GM23338 (cell line): Measurements from ENCODE around the gene TMEM43. TPM values are rescaled to one million over a fixed set of nuclear protein-coding genes. Genes with fewer than 3 reads are reported as not detected.

Experiments
- ATAC-seq: fragments of 200-7000 bp; cut with Tn5 transposase; 3 replicates; pipeline ENCODE4 v1.9.1; 2020
- DNase-seq: peaks from one replicate; pipeline ENCODE4 v3.0.0-alpha.2; 2015; ENCODE audit warnings: low spot score
- H2AFZ ChIP-seq: fragments of 200-600 bp; sonication (generic); 2 replicates; pipeline ENCODE4 v1.8.0; 2016; ENCODE audit warnings: antibody characterized with exemption, mild to moderate bottlenecking, moderate library complexity
- H3F3A ChIP-seq: fragments of 200-600 bp; sonication (generic); replicated peaks from 2 replicates; pipeline ENCODE4 v1.8.0; 2017; ENCODE audit warnings: antibody characterized with exemption, mixed run types, low read depth
- H3K27ac ChIP-seq: fragments of 200-600 bp; sonication (generic); 2 replicates; pipeline ENCODE4 v1.6.1; 2016; ENCODE audit warnings: low read depth
- H3K27me3 ChIP-seq: fragments of 200-600 bp; sonication (generic); 2 replicates; pipeline ENCODE4 v1.8.0; 2016; ENCODE audit warnings: mild to moderate bottlenecking, mixed run types, moderate library complexity; ENCODE audit not compliant: insufficient read depth
- H3K36me3 ChIP-seq: fragments of 200-600 bp; sonication (generic); 2 replicates; pipeline ENCODE4 v1.8.0; 2016; ENCODE audit warnings: mild to moderate bottlenecking; ENCODE audit not compliant: insufficient read depth
- H3K4me1 ChIP-seq: fragments of 200-600 bp; sonication (generic); 2 replicates; pipeline ENCODE4 v1.8.0; 2016; ENCODE audit warnings: mild to moderate bottlenecking, moderate library complexity; ENCODE audit not compliant: insufficient read depth
- H3K4me2 ChIP-seq: fragments of 200-600 bp; sonication (generic); 2 replicates; pipeline ENCODE4 v1.7.1; 2017; ENCODE audit warnings: mixed run types
- H3K4me3 ChIP-seq: fragments of 200-600 bp; sonication (generic); 2 replicates; pipeline ENCODE4 v1.6.1; 2016; ENCODE audit warnings: mixed run types
- H3K79me2 ChIP-seq: fragments of 200-600 bp; sonication (generic); replicated peaks from 2 replicates; pipeline ENCODE4 v1.8.0; 2017; ENCODE audit warnings: mild to moderate bottlenecking; ENCODE audit not compliant: insufficient read depth
- H3K9me2 ChIP-seq: fragments of 200-600 bp; sonication (generic); 2 replicates; pipeline ENCODE4 v1.8.0; 2017; ENCODE audit not compliant: insufficient read depth
- H4K20me1 ChIP-seq: fragments of 200-600 bp; sonication (generic); replicated peaks from 2 replicates; pipeline ENCODE4 v1.8.0; 2017; ENCODE audit warnings: mild to moderate bottlenecking; ENCODE audit not compliant: insufficient read depth
- H3K27ac Mint-ChIP-seq: 2 replicates; pipeline ENCODE4 v1.8.0; 2020; ENCODE audit warnings: inconsistent platforms, mild to moderate bottlenecking, moderate library complexity, mixed read lengths
- H3K27me3 Mint-ChIP-seq: 3 replicates; pipeline ENCODE4 v1.8.0; 2022; ENCODE audit warnings: low read depth, mild to moderate bottlenecking, moderate library complexity, mixed read lengths, inconsistent platforms; ENCODE audit not compliant: insufficient read depth, poor library complexity
- H3K36me3 Mint-ChIP-seq: 3 replicates; pipeline ENCODE4 v1.8.0; 2021; ENCODE audit warnings: low read depth, mild to moderate bottlenecking, inconsistent platforms, moderate library complexity, mixed read lengths
- H3K4me1 Mint-ChIP-seq: 3 replicates; pipeline ENCODE4 v1.8.0; 2020; ENCODE audit warnings: mild to moderate bottlenecking, inconsistent platforms, mixed read lengths
- H3K4me3 Mint-ChIP-seq: 3 replicates; pipeline ENCODE4 v1.8.0; 2021; ENCODE audit warnings: moderate library complexity, mild to moderate bottlenecking, inconsistent platforms, mixed read lengths
- H3K9me3 Mint-ChIP-seq: 3 replicates; pipeline ENCODE4 v1.8.0; 2020; ENCODE audit warnings: moderate library complexity, mild to moderate bottlenecking, inconsistent platforms, mixed read lengths
- CREB1 ChIP-seq: fragments of 250-450 bp; sonication (Bioruptor Pico); IDR thresholded peaks from 2 replicates; pipeline ENCODE4 v1.5.0; 2020; ENCODE audit warnings: low read depth, mild to moderate bottlenecking, moderate library complexity
- EZH2 ChIP-seq: fragments of 200-600 bp; sonication (generic); IDR thresholded peaks from one replicate; pipeline ENCODE4 v1.8.0; 2017; ENCODE audit warnings: antibody characterized with exemption, mild to moderate bottlenecking, low read depth; ENCODE audit not compliant: unreplicated experiment
- EZH2phosphoT487 ChIP-seq: fragments of 200-600 bp; sonication (generic); IDR thresholded peaks from one replicate; pipeline ENCODE4 v1.8.1; 2018; ENCODE audit warnings: antibody characterized with exemption; ENCODE audit not compliant: unreplicated experiment
- JUNB ChIP-seq: IDR thresholded peaks from one replicate; pipeline ENCODE4 v1.6.1; 2016; ENCODE audit warnings: antibody characterized with exemption; ENCODE audit not compliant: unreplicated experiment
- STAT1 ChIP-seq: IDR thresholded peaks from one replicate; pipeline ENCODE4 v1.6.1; 2016; ENCODE audit warnings: antibody characterized with exemption; ENCODE audit not compliant: unreplicated experiment
- ZNF114 ChIP-seq: fragments of 250-450 bp; sonication (Bioruptor Pico); IDR thresholded peaks from 2 replicates; pipeline ENCODE4 v1.5.0; 2020; ENCODE audit warnings: mild to moderate bottlenecking, moderate library complexity
- ZNF331 ChIP-seq: fragments of 250-450 bp; sonication (Bioruptor Pico); IDR thresholded peaks from 2 replicates; pipeline ENCODE4 v1.5.0; 2020; ENCODE audit warnings: low read depth, mild to moderate bottlenecking, moderate library complexity
- polyA plus RNA-seq: library from polyadenylated mRNA; unstranded; fragments of >200 nt; fragmentation: Nextera tagmentation; extraction: Ambion mirVana; gene quantifications from 2 replicates; pipeline ENCODE4 v1.2.1, GENCODE V29; 2016
- total RNA-seq: library from RNA; depleted of rRNA; stranded (reverse); fragments of >200 nt; shearing (Covaris generic); gene quantifications from 2 replicates; pipeline ENCODE4 v1.2.3, GENCODE V29; 2014
- TF ChIP-seq, protein P1 (sequence below): fragments of 250-450 bp; sonication (Bioruptor Pico); IDR thresholded peaks from 2 replicates; pipeline ENCODE4 v1.5.0; 2020; ENCODE audit warnings: mild to moderate bottlenecking, moderate library complexity
- TF ChIP-seq, protein P2 (sequence below), 2 experiments: fragments of 200-600 bp in 1 of 2; sonication (generic) in 1 of 2; conservative IDR thresholded peaks; 2 replicates each; pipeline versions ENCODE4 v1.5.1 to v1.6.1; 2016 to 2017; ENCODE audit warnings: antibody characterized with exemption in 2 of 2, low read depth in 2 of 2, mild to moderate bottlenecking in 2 of 2, moderate library complexity in 1 of 2
- TF ChIP-seq, protein P3 (sequence below): IDR thresholded peaks from one replicate; pipeline ENCODE4 v1.6.1; 2018; ENCODE audit warnings: antibody characterized with exemption; ENCODE audit not compliant: unreplicated experiment
- TF ChIP-seq, protein P4 (sequence below): IDR thresholded peaks from 2 replicates; pipeline ENCODE4 v1.6.1; 2016; ENCODE audit warnings: antibody characterized with exemption

TMEM43 gene
- total and polyA plus RNA-seq, 2 experiments from 2014 or later = 15.9 to 34.7 TPM

DNA sequence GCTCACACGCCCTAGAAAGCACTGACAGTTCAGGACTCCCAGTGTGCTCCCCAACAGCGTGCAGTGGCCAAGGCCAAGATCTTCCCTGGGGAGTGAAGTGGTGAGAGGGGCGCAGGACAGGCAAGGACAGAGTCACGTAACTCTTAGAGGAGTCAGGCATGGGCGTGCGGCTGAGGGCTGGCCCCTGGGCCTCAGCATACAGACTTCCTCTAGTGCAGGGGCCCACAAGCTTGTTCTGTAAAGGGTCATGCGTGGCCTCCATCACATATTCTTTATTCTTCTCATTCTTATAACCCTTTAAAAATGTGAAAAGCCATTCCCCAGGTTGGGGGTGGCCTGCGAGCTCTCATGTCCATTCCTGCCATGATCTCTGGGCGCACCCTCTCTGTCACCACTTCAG, 25.2 kb downstream of the TMEM43 start:
- peaks cover 8% of the 10 kb centered on the region for H3K4me1 ChIP-seq
- Mint-ChIP-seq H3K4me1 (peaks cover 25% of the 10 kb centered on the region), H3K9me3 (no peaks in the 10 kb centered on the region), H3K27ac (no peak overlapping the region), H3K4me3 (no peak overlapping the region), H3K27me3 (peaks cover 14% of the 10 kb centered on the region), H3K36me3 (peaks cover 48% of the 10 kb centered on the region)
- no peaks in the 10 kb centered on the region for H3F3A ChIP-seq
- no peaks in the 10 kb centered on the region; the same call in 1 of the 2 replicates for H3K36me3 ChIP-seq
- H3K9me2 ChIP-seq = no peaks in the 10 kb centered on the region
- H4K20me1 ChIP-seq = peaks cover 8% of the 10 kb centered on the region
- no peak for DNase-seq
- ATAC-seq = no peak
- H3K27ac ChIP-seq = no peak overlapping the region
- TF ChIP-seq, protein P1, sequence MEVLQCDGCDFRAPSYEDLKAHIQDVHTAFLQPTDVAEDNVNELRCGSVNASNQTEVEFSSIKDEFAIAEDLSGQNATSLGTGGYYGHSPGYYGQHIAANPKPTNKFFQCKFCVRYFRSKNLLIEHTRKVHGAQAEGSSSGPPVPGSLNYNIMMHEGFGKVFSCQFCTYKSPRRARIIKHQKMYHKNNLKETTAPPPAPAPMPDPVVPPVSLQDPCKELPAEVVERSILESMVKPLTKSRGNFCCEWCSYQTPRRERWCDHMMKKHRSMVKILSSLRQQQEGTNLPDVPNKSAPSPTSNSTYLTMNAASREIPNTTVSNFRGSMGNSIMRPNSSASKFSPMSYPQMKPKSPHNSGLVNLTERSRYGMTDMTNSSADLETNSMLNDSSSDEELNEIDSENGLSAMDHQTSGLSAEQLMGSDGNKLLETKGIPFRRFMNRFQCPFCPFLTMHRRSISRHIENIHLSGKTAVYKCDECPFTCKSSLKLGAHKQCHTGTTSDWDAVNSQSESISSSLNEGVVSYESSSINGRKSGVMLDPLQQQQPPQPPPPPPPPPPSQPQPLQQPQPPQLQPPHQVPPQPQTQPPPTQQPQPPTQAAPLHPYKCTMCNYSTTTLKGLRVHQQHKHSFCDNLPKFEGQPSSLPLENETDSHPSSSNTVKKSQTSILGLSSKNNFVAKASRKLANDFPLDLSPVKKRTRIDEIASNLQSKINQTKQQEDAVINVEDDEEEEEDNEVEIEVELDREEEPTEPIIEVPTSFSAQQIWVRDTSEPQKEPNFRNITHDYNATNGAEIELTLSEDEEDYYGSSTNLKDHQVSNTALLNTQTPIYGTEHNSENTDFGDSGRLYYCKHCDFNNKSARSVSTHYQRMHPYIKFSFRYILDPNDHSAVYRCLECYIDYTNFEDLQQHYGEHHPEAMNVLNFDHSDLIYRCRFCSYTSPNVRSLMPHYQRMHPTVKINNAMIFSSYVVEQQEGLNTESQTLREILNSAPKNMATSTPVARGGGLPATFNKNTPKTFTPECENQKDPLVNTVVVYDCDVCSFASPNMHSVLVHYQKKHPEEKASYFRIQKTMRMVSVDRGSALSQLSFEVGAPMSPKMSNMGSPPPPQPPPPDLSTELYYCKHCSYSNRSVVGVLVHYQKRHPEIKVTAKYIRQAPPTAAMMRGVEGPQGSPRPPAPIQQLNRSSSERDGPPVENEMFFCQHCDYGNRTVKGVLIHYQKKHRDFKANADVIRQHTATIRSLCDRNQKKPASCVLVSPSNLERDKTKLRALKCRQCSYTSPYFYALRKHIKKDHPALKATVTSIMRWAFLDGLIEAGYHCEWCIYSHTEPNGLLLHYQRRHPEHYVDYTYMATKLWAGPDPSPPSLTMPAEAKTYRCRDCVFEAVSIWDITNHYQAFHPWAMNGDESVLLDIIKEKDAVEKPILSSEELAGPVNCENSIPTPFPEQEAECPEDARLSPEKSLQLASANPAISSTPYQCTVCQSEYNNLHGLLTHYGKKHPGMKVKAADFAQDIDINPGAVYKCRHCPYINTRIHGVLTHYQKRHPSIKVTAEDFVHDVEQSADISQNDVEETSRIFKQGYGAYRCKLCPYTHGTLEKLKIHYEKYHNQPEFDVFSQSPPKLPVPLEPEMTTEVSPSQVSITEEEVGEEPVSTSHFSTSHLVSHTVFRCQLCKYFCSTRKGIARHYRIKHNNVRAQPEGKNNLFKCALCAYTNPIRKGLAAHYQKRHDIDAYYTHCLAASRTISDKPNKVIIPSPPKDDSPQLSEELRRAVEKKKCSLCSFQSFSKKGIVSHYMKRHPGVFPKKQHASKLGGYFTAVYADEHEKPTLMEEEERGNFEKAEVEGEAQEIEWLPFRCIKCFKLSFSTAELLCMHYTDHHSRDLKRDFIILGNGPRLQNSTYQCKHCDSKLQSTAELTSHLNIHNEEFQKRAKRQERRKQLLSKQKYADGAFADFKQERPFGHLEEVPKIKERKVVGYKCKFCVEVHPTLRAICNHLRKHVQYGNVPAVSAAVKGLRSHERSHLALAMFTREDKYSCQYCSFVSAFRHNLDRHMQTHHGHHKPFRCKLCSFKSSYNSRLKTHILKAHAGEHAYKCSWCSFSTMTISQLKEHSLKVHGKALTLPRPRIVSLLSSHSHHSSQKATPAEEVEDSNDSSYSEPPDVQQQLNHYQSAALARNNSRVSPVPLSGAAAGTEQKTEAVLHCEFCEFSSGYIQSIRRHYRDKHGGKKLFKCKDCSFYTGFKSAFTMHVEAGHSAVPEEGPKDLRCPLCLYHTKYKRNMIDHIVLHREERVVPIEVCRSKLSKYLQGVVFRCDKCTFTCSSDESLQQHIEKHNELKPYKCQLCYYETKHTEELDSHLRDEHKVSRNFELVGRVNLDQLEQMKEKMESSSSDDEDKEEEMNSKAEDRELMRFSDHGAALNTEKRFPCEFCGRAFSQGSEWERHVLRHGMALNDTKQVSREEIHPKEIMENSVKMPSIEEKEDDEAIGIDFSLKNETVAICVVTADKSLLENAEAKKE = no peak
- no peak for TF ChIP-seq JUNB
- TF ChIP-seq EZH2 = no peak
- TF ChIP-seq, protein P2, sequence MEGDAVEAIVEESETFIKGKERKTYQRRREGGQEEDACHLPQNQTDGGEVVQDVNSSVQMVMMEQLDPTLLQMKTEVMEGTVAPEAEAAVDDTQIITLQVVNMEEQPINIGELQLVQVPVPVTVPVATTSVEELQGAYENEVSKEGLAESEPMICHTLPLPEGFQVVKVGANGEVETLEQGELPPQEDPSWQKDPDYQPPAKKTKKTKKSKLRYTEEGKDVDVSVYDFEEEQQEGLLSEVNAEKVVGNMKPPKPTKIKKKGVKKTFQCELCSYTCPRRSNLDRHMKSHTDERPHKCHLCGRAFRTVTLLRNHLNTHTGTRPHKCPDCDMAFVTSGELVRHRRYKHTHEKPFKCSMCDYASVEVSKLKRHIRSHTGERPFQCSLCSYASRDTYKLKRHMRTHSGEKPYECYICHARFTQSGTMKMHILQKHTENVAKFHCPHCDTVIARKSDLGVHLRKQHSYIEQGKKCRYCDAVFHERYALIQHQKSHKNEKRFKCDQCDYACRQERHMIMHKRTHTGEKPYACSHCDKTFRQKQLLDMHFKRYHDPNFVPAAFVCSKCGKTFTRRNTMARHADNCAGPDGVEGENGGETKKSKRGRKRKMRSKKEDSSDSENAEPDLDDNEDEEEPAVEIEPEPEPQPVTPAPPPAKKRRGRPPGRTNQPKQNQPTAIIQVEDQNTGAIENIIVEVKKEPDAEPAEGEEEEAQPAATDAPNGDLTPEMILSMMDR (conservative IDR thresholded peaks at IDR 0.05; ENCODE audit: low read depth in 2 of 2) = no peak
- TF ChIP-seq ZNF114 (CRISPR knock-in tag) = no peak
- TF ChIP-seq, protein P3, sequence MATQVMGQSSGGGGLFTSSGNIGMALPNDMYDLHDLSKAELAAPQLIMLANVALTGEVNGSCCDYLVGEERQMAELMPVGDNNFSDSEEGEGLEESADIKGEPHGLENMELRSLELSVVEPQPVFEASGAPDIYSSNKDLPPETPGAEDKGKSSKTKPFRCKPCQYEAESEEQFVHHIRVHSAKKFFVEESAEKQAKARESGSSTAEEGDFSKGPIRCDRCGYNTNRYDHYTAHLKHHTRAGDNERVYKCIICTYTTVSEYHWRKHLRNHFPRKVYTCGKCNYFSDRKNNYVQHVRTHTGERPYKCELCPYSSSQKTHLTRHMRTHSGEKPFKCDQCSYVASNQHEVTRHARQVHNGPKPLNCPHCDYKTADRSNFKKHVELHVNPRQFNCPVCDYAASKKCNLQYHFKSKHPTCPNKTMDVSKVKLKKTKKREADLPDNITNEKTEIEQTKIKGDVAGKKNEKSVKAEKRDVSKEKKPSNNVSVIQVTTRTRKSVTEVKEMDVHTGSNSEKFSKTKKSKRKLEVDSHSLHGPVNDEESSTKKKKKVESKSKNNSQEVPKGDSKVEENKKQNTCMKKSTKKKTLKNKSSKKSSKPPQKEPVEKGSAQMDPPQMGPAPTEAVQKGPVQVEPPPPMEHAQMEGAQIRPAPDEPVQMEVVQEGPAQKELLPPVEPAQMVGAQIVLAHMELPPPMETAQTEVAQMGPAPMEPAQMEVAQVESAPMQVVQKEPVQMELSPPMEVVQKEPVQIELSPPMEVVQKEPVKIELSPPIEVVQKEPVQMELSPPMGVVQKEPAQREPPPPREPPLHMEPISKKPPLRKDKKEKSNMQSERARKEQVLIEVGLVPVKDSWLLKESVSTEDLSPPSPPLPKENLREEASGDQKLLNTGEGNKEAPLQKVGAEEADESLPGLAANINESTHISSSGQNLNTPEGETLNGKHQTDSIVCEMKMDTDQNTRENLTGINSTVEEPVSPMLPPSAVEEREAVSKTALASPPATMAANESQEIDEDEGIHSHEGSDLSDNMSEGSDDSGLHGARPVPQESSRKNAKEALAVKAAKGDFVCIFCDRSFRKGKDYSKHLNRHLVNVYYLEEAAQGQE = no peak
- TF ChIP-seq CREB1 (CRISPR knock-in tag) = no peak
- TF ChIP-seq EZH2phosphoT487 = no peak
- TF ChIP-seq STAT1 = no peak
- TF ChIP-seq ZNF331 (CRISPR knock-in tag) = no peak
- TF ChIP-seq, protein P4, sequence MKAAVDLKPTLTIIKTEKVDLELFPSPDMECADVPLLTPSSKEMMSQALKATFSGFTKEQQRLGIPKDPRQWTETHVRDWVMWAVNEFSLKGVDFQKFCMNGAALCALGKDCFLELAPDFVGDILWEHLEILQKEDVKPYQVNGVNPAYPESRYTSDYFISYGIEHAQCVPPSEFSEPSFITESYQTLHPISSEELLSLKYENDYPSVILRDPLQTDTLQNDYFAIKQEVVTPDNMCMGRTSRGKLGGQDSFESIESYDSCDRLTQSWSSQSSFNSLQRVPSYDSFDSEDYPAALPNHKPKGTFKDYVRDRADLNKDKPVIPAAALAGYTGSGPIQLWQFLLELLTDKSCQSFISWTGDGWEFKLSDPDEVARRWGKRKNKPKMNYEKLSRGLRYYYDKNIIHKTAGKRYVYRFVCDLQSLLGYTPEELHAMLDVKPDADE = no peak
- H3K27me3 ChIP-seq = no peaks in the 10 kb centered on the region
- no peak overlapping the region for H3K4me3 ChIP-seq
- no peak overlapping the region for H3K4me2 ChIP-seq
- no peaks in the 10 kb centered on the region for H3K79me2 ChIP-seq
- no peak overlapping the region for H2AFZ ChIP-seq
